Neural cell (in vitro differentiated cells): ENCODE results near the gene PIP. TPM values are rescaled to one million over a fixed set of nuclear protein-coding genes. Genes with fewer than 3 reads are reported as not detected.

Experiments used
- H2AFZ ChIP-seq: fragments of 200-600, 300-800 bp; sonication (generic), shearing (Covaris generic); 2 replicates; pipeline ENCODE4 v1.6.0; 2014; ENCODE audit warnings: low read depth, mild to moderate bottlenecking, antibody characterized with exemption, low read length, moderate library complexity
- H3F3A ChIP-seq: fragments of 200-600 bp; shearing (Covaris generic); 2 replicates; pipeline ENCODE4 v1.6.1; 2016; ENCODE audit warnings: mild to moderate bottlenecking, moderate library complexity, mixed read lengths, antibody characterized with exemption, low read length; ENCODE audit not compliant: insufficient read depth, poor library complexity, severe bottlenecking
- H3K27ac ChIP-seq: fragments of 200-600, 300-800 bp; sonication (generic), shearing (Covaris generic); 2 replicates; pipeline ENCODE4 v1.5.1; 2014; ENCODE audit warnings: mild to moderate bottlenecking, low read length, moderate library complexity
- H3K27me3 ChIP-seq: fragments of 300-800, 200-600 bp; sonication (generic), shearing (Covaris generic); 2 replicates; pipeline ENCODE4 v1.6.0; 2014; ENCODE audit warnings: mild to moderate bottlenecking, low read depth, low read length, moderate library complexity; ENCODE audit not compliant: insufficient read depth
- H3K36me3 ChIP-seq: fragments of 300-800, 200-600 bp; sonication (generic), shearing (Covaris generic); 2 replicates; pipeline ENCODE4 v1.5.1; 2014; ENCODE audit warnings: mild to moderate bottlenecking, antibody characterized with exemption, low read length, moderate library complexity; ENCODE audit not compliant: insufficient read depth
- H3K4me2 ChIP-seq: fragments of 300-800, 200-600 bp; sonication (generic), shearing (Covaris generic); 2 replicates; pipeline ENCODE4 v1.6.0; 2014; ENCODE audit warnings: mild to moderate bottlenecking, low read length
- H3K4me3 ChIP-seq: fragments of 300-800, 200-600 bp; sonication (generic), shearing (Covaris generic); 2 replicates; pipeline ENCODE4 v1.5.1; 2014; ENCODE audit warnings: mild to moderate bottlenecking, low read length, moderate library complexity
- H3K79me2 ChIP-seq: fragments of 200-600 bp; shearing (Covaris generic); replicated peaks from 2 replicates; pipeline ENCODE4 v1.6.0; 2014; ENCODE audit warnings: mild to moderate bottlenecking, low read length, moderate library complexity; ENCODE audit not compliant: insufficient read depth
- H3K9ac ChIP-seq: fragments of 300-800, 200-600 bp; sonication (generic), shearing (Covaris generic); 2 replicates; pipeline ENCODE4 v1.6.1; 2016; ENCODE audit warnings: mild to moderate bottlenecking, low read length, mixed read lengths
- H3K9me2 ChIP-seq: fragments of 200-600 bp; shearing (Covaris generic); 2 replicates; pipeline ENCODE4 v1.6.1; 2016; ENCODE audit warnings: mild to moderate bottlenecking, low read length, mixed read lengths; ENCODE audit not compliant: insufficient read depth
- H3K9me3 ChIP-seq: fragments of 200-600, 300-800 bp; sonication (generic), shearing (Covaris generic); 2 replicates; pipeline ENCODE4 v1.6.1; 2016; ENCODE audit warnings: mild to moderate bottlenecking, mixed run types, low read length, moderate library complexity, mixed read lengths
- H4K20me1 ChIP-seq: fragments of 200-600 bp; shearing (Covaris generic); 2 replicates; pipeline ENCODE4 v1.6.1; 2016; ENCODE audit warnings: mild to moderate bottlenecking, mixed run types; ENCODE audit not compliant: insufficient read depth
- CTCF ChIP-seq: fragments of 450-650 bp; IDR thresholded peaks from 2 replicates; pipeline ENCODE4 v1.5.1; 2014; ENCODE audit warnings: antibody characterized with exemption, mild to moderate bottlenecking, moderate library complexity; ENCODE audit not compliant: poor library complexity, severe bottlenecking
- EP300 ChIP-seq: fragments of 450-650 bp; conservative IDR thresholded peaks from 2 replicates; pipeline ENCODE4 v1.6.1; 2014; ENCODE audit warnings: antibody characterized with exemption, mild to moderate bottlenecking, moderate library complexity; ENCODE audit not compliant: poor library complexity, severe bottlenecking
- EZH2 ChIP-seq: fragments of 200-600, 300-800 bp; shearing (Covaris generic), sonication (generic); IDR thresholded peaks from 2 replicates; pipeline ENCODE4 v1.6.1; 2014; ENCODE audit warnings: antibody characterized with exemption, low read length, borderline replicate concordance, mild to moderate bottlenecking; ENCODE audit not compliant: insufficient read depth, poor library complexity, severe bottlenecking
- MXI1 ChIP-seq: fragments of 450-650 bp; conservative IDR thresholded peaks from 2 replicates; pipeline ENCODE4 v1.6.1; 2014; ENCODE audit warnings: antibody characterized with exemption, mild to moderate bottlenecking; ENCODE audit not compliant: poor library complexity, severe bottlenecking
- POLR2AphosphoS5 ChIP-seq: IDR thresholded peaks from 2 replicates; pipeline ENCODE4 v1.6.1; 2012
- RAD21 ChIP-seq: fragments of 450-650 bp; conservative IDR thresholded peaks from 2 replicates; pipeline ENCODE4 v1.6.1; 2014; ENCODE audit warnings: antibody characterized with exemption, mild to moderate bottlenecking, moderate library complexity
- SMC3 ChIP-seq: fragments of 450-650 bp; conservative IDR thresholded peaks from 2 replicates; pipeline ENCODE4 v1.6.1; 2014; ENCODE audit warnings: antibody characterized with exemption, mild to moderate bottlenecking, moderate library complexity; ENCODE audit not compliant: poor library complexity
- TAF1 ChIP-seq: IDR thresholded peaks from 2 replicates; pipeline ENCODE4 v1.6.1; 2012; ENCODE audit warnings: low read depth
- polyA plus RNA-seq: library from polyadenylated mRNA; depleted of rRNA; stranded (reverse); fragments of >200 nt; gene quantifications from 2 replicates; pipeline ENCODE4 v1.2.3, GENCODE V29; 2014
- TF ChIP-seq, protein P1 (sequence below): IDR thresholded peaks from 2 replicates; pipeline ENCODE4 v1.6.1; 2012; ENCODE audit warnings: borderline replicate concordance

Gene PIP
- polyA plus RNA-seq, 1 donor from 2014 or later, result not detected

DNA sequence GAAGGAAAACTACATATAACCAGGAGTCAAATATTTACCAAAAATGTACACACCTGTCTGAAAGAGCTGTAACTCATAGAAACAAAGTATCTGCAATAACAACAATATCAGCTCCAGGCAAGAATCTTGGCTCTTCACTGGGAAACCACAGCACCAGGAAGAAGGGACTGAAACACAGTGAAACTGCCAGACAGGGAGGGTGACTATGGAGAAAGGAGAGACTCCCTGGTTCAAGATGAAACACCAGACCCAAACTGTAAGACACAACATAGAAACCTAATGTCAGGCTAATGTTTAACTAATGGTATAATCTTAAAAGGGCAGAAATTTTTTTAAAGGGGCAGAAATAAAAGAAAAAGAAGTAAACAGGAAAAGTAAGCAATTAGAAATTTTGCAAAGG is 39.8 kb downstream of the PIP start:
- Histone ChIP-seq H3K9me3 (no peaks in the 10 kb centered on the region), H3K79me2 (no peaks in the 10 kb centered on the region), H3K27ac (no peak overlapping the region), H3K4me3 (no peak overlapping the region), H3F3A (no peaks in the 10 kb centered on the region), H4K20me1 (no peaks in the 10 kb centered on the region), H3K4me2 (no peak overlapping the region), H3K9me2 (no peaks in the 10 kb centered on the region), H3K27me3 (no peaks in the 10 kb centered on the region), H2AFZ (no peak overlapping the region), H3K36me3 (no peaks in the 10 kb centered on the region), H3K9ac (no peak overlapping the region)
- TF ChIP-seq, protein P1, sequence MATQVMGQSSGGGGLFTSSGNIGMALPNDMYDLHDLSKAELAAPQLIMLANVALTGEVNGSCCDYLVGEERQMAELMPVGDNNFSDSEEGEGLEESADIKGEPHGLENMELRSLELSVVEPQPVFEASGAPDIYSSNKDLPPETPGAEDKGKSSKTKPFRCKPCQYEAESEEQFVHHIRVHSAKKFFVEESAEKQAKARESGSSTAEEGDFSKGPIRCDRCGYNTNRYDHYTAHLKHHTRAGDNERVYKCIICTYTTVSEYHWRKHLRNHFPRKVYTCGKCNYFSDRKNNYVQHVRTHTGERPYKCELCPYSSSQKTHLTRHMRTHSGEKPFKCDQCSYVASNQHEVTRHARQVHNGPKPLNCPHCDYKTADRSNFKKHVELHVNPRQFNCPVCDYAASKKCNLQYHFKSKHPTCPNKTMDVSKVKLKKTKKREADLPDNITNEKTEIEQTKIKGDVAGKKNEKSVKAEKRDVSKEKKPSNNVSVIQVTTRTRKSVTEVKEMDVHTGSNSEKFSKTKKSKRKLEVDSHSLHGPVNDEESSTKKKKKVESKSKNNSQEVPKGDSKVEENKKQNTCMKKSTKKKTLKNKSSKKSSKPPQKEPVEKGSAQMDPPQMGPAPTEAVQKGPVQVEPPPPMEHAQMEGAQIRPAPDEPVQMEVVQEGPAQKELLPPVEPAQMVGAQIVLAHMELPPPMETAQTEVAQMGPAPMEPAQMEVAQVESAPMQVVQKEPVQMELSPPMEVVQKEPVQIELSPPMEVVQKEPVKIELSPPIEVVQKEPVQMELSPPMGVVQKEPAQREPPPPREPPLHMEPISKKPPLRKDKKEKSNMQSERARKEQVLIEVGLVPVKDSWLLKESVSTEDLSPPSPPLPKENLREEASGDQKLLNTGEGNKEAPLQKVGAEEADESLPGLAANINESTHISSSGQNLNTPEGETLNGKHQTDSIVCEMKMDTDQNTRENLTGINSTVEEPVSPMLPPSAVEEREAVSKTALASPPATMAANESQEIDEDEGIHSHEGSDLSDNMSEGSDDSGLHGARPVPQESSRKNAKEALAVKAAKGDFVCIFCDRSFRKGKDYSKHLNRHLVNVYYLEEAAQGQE, result no peak
- TF ChIP-seq TAF1 (no peak), RAD21 (no peak), SMC3 (no peak), EP300 (no peak), CTCF (no peak), EZH2 (no peak), POLR2AphosphoS5 (no peak), MXI1 (no peak)

DNA sequence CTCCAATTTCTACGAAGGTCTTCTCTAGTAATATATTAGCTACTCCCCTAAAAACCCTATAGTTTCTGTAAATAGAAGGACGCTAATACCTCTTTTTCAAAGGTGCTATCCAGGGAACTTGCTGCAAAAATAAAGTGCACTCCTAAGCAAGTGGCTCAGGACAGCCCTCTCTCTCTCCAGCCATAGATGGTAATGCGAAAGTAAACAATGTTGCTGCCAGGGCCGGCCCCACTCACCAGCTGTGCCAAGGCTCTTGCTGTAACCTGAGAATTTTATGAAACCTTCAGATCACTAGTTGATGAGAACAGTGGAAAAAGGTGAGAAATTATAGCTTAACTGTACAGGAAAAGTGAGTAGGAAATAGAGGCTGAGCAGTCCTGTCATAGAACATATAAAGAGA is 40.5 kb downstream of the PIP start:
- Histone ChIP-seq H3K9ac (no peak overlapping the region), H3K4me2 (no peak overlapping the region), H2AFZ (no peak overlapping the region), H3K79me2 (no peaks in the 10 kb centered on the region), H4K20me1 (no peaks in the 10 kb centered on the region), H3K27me3 (no peaks in the 10 kb centered on the region), H3K36me3 (no peaks in the 10 kb centered on the region), H3K27ac (no peak overlapping the region), H3F3A (no peaks in the 10 kb centered on the region), H3K9me3 (no peaks in the 10 kb centered on the region), H3K9me2 (no peaks in the 10 kb centered on the region), H3K4me3 (no peak overlapping the region)
- TF ChIP-seq POLR2AphosphoS5 (no peak), MXI1 (no peak), RAD21 (no peak), SMC3 (no peak), CTCF (no peak), EP300 (no peak), TAF1 (no peak), EZH2 (no peak)
- TF ChIP-seq, protein P1, result no peak
